ENCODE measurements around the gene ETHE1. TPM values are rescaled to one million over a fixed set of nuclear protein-coding genes. Genes with fewer than 3 reads are reported as not detected.
A peak's percentile ranks its signal among the peaks of the same experiment; 100 is the strongest.

Gene ETHE1
- total and polyA plus RNA-seq, 5 experiments from 2014 or later, result 23.9 to 78.7 (median 62.0) TPM

- POLR2A ChIA-PET, result interaction anchor here (1.0 to 1.4 kb wide), 3 partner anchors 19 to 55 kb away, joined by 4 to 12 read pairs (median 4); no protein-coding TSS in a partner anchor
- Mint-ChIP-seq H3K4me1 (peaks cover 25 to 54% (median 39%) of the 10 kb centered on the region in 4 donors), H3K27ac (peak overlapping the region in 4 of 10 donors; percentile 10 to 84 (median 44)), H3K27me3 (no peaks in the 10 kb centered on the region), H3K9me3 (no peaks in the 10 kb centered on the region), H3K4me3 (peak overlapping the region in 5 of 10 donors; percentile 43 to 96 (median 62)), H3K36me3 (peaks cover 0 to 46% (median 3%) of the 10 kb centered on the region in 3 donors)
- ATAC-seq (no peak), DNase-seq (no peak)
These were observed 25.2 kb downstream of the ETHE1 start for GRCh38 chr19:43501661-43502418.

- peak overlapping the region in 6 of 10 donors; percentile 6 to 83 (median 68) for H3K27ac Mint-ChIP-seq
- ATAC-seq, result no peak
- H3K27me3 Mint-ChIP-seq, result no peaks in the 10 kb centered on the region
- peaks cover 24 to 40% (median 32%) of the 10 kb centered on the region in 4 donors for H3K4me1 Mint-ChIP-seq
- H3K36me3 Mint-ChIP-seq, result peaks cover 0 to 65% (median 7%) of the 10 kb centered on the region in 3 donors
- POLR2A ChIA-PET, result interaction anchor here (1.1 kb wide), 1 partner anchor 52 kb away, joined by 3 read pairs; no protein-coding TSS in a partner anchor
- H3K9me3 Mint-ChIP-seq, result no peaks in the 10 kb centered on the region
- H3K4me3 Mint-ChIP-seq, result peak overlapping the region in 1 of 10 donors; percentile 16
- DNase-seq, result no peak
These were observed 28.0 kb downstream of the ETHE1 start for GRCh38 chr19:43499042-43499441.

GRCh38 chr19:43498233-43498842 lies 28.7 kb downstream of the ETHE1 start:
- no peaks in the 10 kb centered on the region for H3K9me3 Mint-ChIP-seq
- ATAC-seq (no peak), DNase-seq (no peak)
- peak overlapping the region in 1 of 10 donors; percentile 29 for H3K4me3 Mint-ChIP-seq
- H3K4me1 Mint-ChIP-seq, result peaks cover 19 to 34% (median 27%) of the 10 kb centered on the region in 4 donors
- POLR2A ChIA-PET, result interaction anchor here (0.7 to 1.1 kb wide), 2 partner anchors 30 to 51 kb away, joined by 3 to 4 read pairs; no protein-coding TSS in a partner anchor
- no peaks in the 10 kb centered on the region for H3K27me3 Mint-ChIP-seq
- H3K27ac Mint-ChIP-seq, result peak overlapping the region in 7 of 10 donors; percentile 6 to 78 (median 65)
- peaks cover 0 to 68% (median 7%) of the 10 kb centered on the region in 3 donors for H3K36me3 Mint-ChIP-seq

GRCh38 chr19:43496960-43497359 lies 30.0 kb downstream of the ETHE1 start:
- Mint-ChIP-seq H3K27ac (peak overlapping the region in 1 of 10 donors; percentile 39), H3K27me3 (no peaks in the 10 kb centered on the region)

GRCh38 chr19:43495082-43495481 lies 31.9 kb downstream of the ETHE1 start:
- DNase-seq (no peak), ATAC-seq (no peak)
- H3K36me3 Mint-ChIP-seq, result peaks cover 0 to 62% (median 7%) of the 10 kb centered on the region in 3 donors
- POLR2A ChIA-PET, result interaction anchor here (1.4 kb wide), 1 partner anchor 15 kb away, joined by 3 read pairs; no protein-coding TSS in a partner anchor
- H3K4me1 Mint-ChIP-seq, result peaks cover 4 to 17% (median 13%) of the 10 kb centered on the region in 4 donors
- no peak overlapping the region for H3K27ac Mint-ChIP-seq
- H3K9me3 Mint-ChIP-seq, result no peaks in the 10 kb centered on the region
- no peak overlapping the region for H3K4me3 Mint-ChIP-seq
- H3K27me3 Mint-ChIP-seq, result no peaks in the 10 kb centered on the region

More at GRCh38 chr19:43496960-43497359, 30.0 kb downstream of the ETHE1 start:
- ATAC-seq, result no peak
- peaks cover 0 to 63% (median 7%) of the 10 kb centered on the region in 3 donors for H3K36me3 Mint-ChIP-seq
- no peak for DNase-seq
- H3K9me3 Mint-ChIP-seq, result no peaks in the 10 kb centered on the region
- peaks cover 7 to 21% (median 17%) of the 10 kb centered on the region in 4 donors for H3K4me1 Mint-ChIP-seq
- POLR2A ChIA-PET, result interaction anchor here (0.6 kb wide), 2 partner anchors 63 to 88 kb away, joined by 3 to 5 read pairs; no protein-coding TSS in a partner anchor
- H3K4me3 Mint-ChIP-seq, result no peak overlapping the region

- H3K27me3 Mint-ChIP-seq, result no peaks in the 10 kb centered on the region
- no peak overlapping the region for H3K4me3 Mint-ChIP-seq
- peak overlapping the region in 5 of 10 donors; percentile 2 to 58 (median 28) for H3K27ac Mint-ChIP-seq
- DNase-seq (no peak), ATAC-seq (no peak)
- H3K36me3 Mint-ChIP-seq, result peaks cover 0 to 26% (median 5%) of the 10 kb centered on the region in 3 donors
- peaks cover 6 to 18% (median 8%) of the 10 kb centered on the region in 4 donors for H3K4me1 Mint-ChIP-seq
- no peaks in the 10 kb centered on the region for H3K9me3 Mint-ChIP-seq
- POLR2A ChIA-PET, result interaction anchor here (0.6 kb wide), 1 partner anchor 40 kb away, joined by 7 read pairs; no protein-coding TSS in a partner anchor
These were observed 36.2 kb downstream of the ETHE1 start for GRCh38 chr19:43490759-43491158.

- no peak overlapping the region for H3K4me3 Mint-ChIP-seq
- peaks cover 6 to 18% (median 8%) of the 10 kb centered on the region in 4 donors for H3K4me1 Mint-ChIP-seq
- H3K9me3 Mint-ChIP-seq, result no peaks in the 10 kb centered on the region
- DNase-seq, result no peak
- H3K27ac Mint-ChIP-seq, result peak overlapping the region in 8 of 10 donors; percentile 1 to 67 (median 24)
- peaks cover 0 to 20% (median 3%) of the 10 kb centered on the region in 3 donors for H3K36me3 Mint-ChIP-seq
- no peak for ATAC-seq
- no peaks in the 10 kb centered on the region for H3K27me3 Mint-ChIP-seq
- POLR2A ChIA-PET, result interaction anchor here (0.7 kb wide), 1 partner anchor 30 kb away, joined by 4 read pairs; no protein-coding TSS in a partner anchor
These were observed 36.9 kb downstream of the ETHE1 start for GRCh38 chr19:43489979-43490599.

GRCh38 chr19:43489310-43489709 lies 37.7 kb downstream of the ETHE1 start:
- ATAC-seq (peak; percentile 25 to 38), DNase-seq (no peak)
- POLR2A ChIA-PET, result interaction anchor here (0.7 kb wide), 1 partner anchor 30 kb away, joined by 4 read pairs; no protein-coding TSS in a partner anchor
- H3K36me3 Mint-ChIP-seq, result peaks cover 0 to 18% (median 3%) of the 10 kb centered on the region in 3 donors
- H3K4me1 Mint-ChIP-seq, result peaks cover 3 to 18% (median 8%) of the 10 kb centered on the region in 4 donors
- H3K27ac Mint-ChIP-seq, result peak overlapping the region in 6 of 10 donors; percentile 20 to 90 (median 79)
- peak overlapping the region in 1 of 10 donors; percentile 22 for H3K4me3 Mint-ChIP-seq
- no peaks in the 10 kb centered on the region for H3K27me3 Mint-ChIP-seq
- no peaks in the 10 kb centered on the region for H3K9me3 Mint-ChIP-seq

- Mint-ChIP-seq H3K27ac (peak overlapping the region in 1 of 10 donors; percentile 65), H3K9me3 (no peaks in the 10 kb centered on the region), H3K36me3 (peaks cover 0 to 15% (median 3%) of the 10 kb centered on the region in 3 donors), H3K27me3 (no peaks in the 10 kb centered on the region), H3K4me3 (no peak overlapping the region), H3K4me1 (peaks cover 3 to 18% (median 8%) of the 10 kb centered on the region in 4 donors)
- DNase-seq (no peak), ATAC-seq (no peak)
- POLR2A ChIA-PET, result no interaction called here
These were observed 38.8 kb downstream of the ETHE1 start for GRCh38 chr19:43488179-43488578.

GRCh38 chr19:43486412-43486811 lies 40.6 kb downstream of the ETHE1 start:
- H3K4me1 Mint-ChIP-seq, result peaks cover 3 to 18% (median 8%) of the 10 kb centered on the region in 4 donors
- peaks cover 0 to 20% (median 3%) of the 10 kb centered on the region in 3 donors for H3K36me3 Mint-ChIP-seq
- H3K27ac Mint-ChIP-seq, result no peak overlapping the region
- no peak overlapping the region for H3K4me3 Mint-ChIP-seq
- POLR2A ChIA-PET, result no interaction called here
- no peak for DNase-seq
- H3K27me3 Mint-ChIP-seq, result no peaks in the 10 kb centered on the region
- no peak for ATAC-seq
- H3K9me3 Mint-ChIP-seq, result no peaks in the 10 kb centered on the region

- ATAC-seq, result no peak
- POLR2A ChIA-PET, result no interaction called here
- Mint-ChIP-seq H3K4me3 (no peak overlapping the region), H3K9me3 (no peaks in the 10 kb centered on the region), H3K36me3 (peaks cover 0 to 23% (median 4%) of the 10 kb centered on the region in 3 donors), H3K27me3 (no peaks in the 10 kb centered on the region), H3K27ac (peak overlapping the region in 4 of 10 donors; percentile 15 to 72 (median 29)), H3K4me1 (peaks cover 3 to 18% (median 8%) of the 10 kb centered on the region in 4 donors)
- no peak for DNase-seq
These were observed 41.0 kb downstream of the ETHE1 start for GRCh38 chr19:43485951-43486350.

GRCh38 chr19:43483281-43483680 lies 43.7 kb downstream of the ETHE1 start:
- no peak for ATAC-seq
- DNase-seq, result no peak
- POLR2A ChIA-PET, result interaction anchor here (0.6 kb wide), 1 partner anchor 50 kb away, joined by 3 read pairs; the partner anchor contains the start of gene ZNF575
- Mint-ChIP-seq H3K4me1 (peaks cover 0 to 8% (median under 1%) of the 10 kb centered on the region in 4 donors), H3K4me3 (no peak overlapping the region), H3K27ac (no peak overlapping the region), H3K9me3 (no peaks in the 10 kb centered on the region), H3K36me3 (peaks cover 0 to 29% (median 11%) of the 10 kb centered on the region in 3 donors), H3K27me3 (no peaks in the 10 kb centered on the region)
